Activated CD8-positive, alpha-beta memory T cell treated with anti-CD3 and anti-CD28 coated beads for 4 hours (primary cell): ENCODE measurements around the gene RNU7-1.

Source experiments
- DNase-seq, 2 donors: peaks; one replicate each; pipeline ENCODE4 v3.0.0-alpha.2; 2020; ENCODE audit warnings: low read depth in 2 of 2

The RNU7-1 gene

GRCh38 chr12:6965026-6965661, 21.5 kb downstream of the RNU7-1 start:
- DNase-seq, result peak; percentile 76 to 81

- DNase-seq, result no peak
Observed at GRCh38 chr12:6965714-6966113, 22.1 kb downstream of the RNU7-1 start.

- DNase-seq, result no peak
Observed at GRCh38 chr12:6966351-6966750, 22.7 kb downstream of the RNU7-1 start.

DNA sequence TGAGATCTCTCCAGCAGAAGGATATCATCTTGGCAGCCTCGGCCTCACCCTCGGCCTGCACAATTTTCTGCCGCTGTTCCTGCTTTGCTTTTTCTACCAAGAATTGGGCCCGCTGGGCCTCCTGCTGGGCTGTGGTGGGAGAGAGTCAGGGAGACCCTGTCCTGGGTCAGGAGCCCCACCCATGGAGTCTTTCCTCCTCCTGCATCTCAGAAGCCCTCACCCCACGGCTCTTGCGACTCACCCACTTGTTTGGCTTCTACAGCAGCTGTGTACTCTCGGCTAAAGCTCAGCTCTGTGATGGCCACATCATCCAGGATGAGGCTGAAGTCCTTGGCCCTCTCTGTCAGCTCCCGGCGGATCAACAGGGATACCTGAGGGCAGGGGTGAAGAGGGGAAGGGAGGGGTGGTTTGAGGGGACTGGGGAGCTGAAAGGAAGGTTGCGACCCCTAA, 24.1 kb downstream of the RNU7-1 start:
- DNase-seq, result no peak

DNA sequence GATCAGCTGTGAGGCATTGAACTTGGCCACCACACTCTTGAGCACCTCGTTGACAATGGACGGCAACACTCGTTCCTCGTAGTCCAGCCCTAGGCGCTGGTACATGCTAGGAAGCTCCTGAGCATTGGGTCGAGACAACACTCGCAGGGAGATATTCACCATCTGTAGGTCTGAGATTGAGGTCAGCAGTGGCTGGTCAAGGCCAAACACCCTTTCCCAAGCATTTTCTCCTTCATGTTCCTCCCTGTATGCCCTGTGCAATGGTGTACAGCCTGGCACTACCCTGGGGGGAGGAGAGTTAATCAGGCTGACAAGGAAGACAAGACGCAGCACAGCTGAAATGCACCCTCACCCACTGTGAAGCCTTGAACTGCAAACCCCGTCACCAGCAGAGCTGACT, 24.8 kb downstream of the RNU7-1 start:
- no peak for DNase-seq

- no peak for DNase-seq
Observed at GRCh38 chr12:6970096-6970527, 26.5 kb downstream of the RNU7-1 start.

DNA sequence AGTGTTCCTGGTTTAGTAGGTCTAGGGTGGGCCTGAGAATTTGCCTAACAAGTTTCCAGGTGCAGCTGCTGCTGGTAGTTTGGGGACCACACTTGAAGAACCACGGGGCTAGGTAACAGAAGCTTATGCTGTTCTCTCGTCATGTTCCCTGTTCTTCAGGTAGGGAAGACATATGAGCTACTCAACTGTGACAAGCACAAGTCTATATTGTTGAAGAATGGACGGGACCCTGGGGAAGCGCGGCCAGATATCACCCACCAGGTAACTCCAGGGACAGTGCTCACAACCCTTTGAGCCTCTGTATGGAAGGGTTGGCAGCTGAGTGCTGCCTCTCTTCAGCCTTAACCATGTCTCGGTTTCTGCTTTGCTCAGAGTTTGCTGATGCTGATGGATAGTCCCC, 30.6 kb downstream of the RNU7-1 start:
- no peak for DNase-seq

DNA sequence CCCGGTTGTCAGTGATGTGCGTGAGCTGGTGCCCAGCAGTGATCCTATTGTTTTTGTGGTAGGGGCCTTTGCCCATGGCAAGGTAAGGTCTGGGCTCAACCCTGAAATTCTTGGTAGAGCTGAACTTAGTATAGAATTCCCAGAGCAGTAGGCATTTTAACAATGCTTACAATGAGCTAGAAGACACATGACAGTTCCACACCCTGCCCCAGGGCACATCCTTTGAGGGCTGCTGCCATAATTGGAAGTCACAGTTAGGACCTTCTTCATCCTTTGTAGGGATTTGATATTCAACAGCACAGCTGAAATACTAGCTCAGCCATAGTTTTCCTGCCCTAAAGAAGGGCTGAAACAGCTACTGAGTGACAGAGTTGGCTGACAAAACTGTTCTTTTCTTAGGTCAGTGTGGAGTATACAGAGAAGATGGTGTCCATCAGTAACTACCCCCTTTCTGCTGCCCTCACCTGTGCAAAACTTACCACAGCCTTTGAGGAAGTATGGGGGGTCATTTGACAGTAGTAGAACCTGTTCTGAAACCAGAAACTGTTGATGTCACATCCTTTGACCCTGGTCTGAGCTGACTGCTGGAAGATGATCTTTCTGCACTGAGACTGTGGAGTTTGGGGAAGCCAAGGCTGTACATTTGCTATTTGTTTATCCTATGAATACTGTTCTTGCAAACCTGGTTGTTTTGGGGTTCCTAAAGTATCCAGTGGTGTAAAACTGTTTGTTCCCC, 31.8 kb downstream of the RNU7-1 start:
- no peak for DNase-seq

- no peak for DNase-seq
Observed at GRCh38 chr12:6977653-6978052, 34.0 kb downstream of the RNU7-1 start.

DNA sequence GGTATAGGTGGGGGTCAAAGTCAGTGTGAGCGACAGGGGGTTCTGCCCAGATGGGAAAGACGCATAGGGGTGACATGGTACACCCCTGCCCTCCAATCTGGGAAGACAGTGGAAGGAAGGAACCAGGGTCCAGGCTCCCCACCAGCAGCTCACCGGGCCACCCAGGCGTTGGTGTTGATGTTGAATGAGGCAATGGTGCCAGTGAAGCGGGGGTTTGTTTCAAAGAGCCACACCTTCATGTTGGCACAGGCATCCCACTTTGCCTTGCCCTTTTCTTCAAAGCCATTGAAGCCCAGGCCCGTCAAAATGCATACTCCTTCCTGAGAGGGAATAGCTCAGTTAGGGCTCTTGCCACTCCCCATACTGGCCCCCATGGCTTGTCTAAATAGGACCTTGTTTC, 34.6 kb downstream of the RNU7-1 start:
- DNase-seq, result no peak

DNA sequence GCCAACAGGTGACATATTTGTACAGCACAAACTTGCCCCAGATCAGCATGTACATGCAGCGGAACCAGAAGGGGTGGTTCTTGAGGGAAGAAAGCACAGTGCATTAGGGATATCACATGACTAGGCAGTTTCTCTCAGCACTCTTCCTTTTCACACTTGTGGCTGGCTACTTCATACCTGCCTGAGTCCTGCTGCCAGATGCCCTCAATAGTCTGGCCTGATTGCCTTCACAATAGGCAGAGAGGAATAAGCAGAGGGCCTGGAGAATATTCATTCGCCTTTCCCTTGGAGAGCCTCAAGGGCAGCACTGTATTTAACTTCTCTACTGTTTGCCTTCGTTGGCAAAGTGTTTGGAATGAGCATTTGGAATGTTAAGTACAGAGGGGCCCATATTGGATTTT, 35.0 kb downstream of the RNU7-1 start:
- DNase-seq, result no peak

DNA sequence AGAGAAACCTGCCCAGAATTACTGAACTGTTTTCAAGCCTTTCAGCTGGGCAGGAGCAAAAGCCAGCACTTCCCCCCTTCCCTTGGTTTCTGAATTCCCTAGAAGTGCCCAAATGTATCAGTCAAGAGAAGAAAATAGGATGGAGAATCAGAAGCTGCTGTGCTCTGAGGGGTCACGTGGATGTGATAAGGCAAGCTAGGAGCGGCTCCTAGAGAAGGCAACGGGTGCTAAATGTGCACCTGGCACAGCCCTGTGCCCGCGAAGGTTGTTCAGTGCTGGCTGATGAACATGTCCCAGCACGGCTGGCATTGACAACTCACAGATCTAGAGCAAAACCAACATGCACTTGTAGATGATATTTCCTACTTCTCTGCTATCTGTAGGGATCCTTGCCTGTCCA, 35.4 kb downstream of the RNU7-1 start:
- no peak for DNase-seq

DNA sequence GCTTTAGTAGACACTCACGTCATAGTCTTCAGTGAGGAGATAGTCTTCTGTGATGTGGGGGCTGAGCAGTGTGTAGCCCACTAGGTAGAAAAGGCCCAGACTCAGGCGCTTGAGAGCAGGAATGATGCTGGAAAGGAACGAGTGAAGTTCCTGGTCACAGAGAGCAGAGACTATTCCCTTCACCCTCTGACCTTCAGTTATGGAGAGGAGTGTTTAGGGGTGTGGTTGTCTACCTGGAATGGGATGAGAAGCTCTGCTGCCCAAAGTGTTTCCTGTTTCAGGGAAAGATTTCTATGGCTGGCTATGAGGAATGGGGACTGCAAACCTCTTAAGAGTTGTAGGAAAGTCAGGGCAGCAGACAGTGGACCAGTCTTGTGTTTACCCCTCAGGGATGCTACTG, 35.8 kb downstream of the RNU7-1 start:
- DNase-seq, result no peak

GRCh38 chr12:6980075-6980474, 36.5 kb downstream of the RNU7-1 start:
- no peak for DNase-seq

- no peak for DNase-seq
Observed at GRCh38 chr12:6980740-6981139, 37.1 kb downstream of the RNU7-1 start.

GRCh38 chr12:6981152-6982052, 37.8 kb downstream of the RNU7-1 start:
- no peak for DNase-seq

GRCh38 chr12:6982532-6982931, 38.9 kb downstream of the RNU7-1 start:
- no peak for DNase-seq

DNA sequence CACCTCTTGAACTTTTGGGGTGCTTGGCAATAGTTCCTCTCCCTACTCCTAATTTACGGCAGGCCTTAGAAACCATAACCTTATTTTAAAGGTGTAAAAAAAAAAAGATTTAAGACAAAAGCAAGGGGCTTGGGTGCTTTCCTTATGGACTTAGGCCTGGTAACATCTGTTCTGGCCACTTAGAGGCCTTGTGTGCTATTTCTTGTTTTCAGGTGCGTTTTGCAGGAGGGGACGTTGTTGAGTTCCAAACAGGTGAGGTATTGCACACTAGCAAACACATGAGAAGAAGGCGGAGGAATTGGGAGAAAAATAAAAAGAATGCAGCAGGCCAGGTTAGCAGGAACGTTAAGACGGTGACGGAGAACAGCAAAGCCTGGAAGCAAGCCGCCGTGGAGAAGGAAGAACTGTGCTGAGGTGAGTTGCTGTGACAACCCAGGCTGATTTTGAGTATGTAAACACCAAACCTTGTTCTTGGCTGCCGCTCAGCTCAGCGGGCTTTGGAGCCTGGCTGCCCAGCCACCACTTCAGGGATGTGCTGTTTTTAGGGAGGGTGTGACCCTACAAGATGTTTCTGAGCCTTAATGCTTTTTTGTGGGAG, 44.4 kb downstream of the RNU7-1 start:
- no peak for DNase-seq
